Activated CD8-positive, alpha-beta memory T cell treated with anti-CD3 and anti-CD28 coated beads, Interleukin-2, amount 50 U/mL, for 1 hour (primary cell): ENCODE data around the gene RAB43.

ENCODE experiments used
- DNase-seq: peaks from one replicate; pipeline ENCODE4 v3.0.0-alpha.2; 2020; ENCODE audit errors: extremely low read depth

RAB43 gene

DNA sequence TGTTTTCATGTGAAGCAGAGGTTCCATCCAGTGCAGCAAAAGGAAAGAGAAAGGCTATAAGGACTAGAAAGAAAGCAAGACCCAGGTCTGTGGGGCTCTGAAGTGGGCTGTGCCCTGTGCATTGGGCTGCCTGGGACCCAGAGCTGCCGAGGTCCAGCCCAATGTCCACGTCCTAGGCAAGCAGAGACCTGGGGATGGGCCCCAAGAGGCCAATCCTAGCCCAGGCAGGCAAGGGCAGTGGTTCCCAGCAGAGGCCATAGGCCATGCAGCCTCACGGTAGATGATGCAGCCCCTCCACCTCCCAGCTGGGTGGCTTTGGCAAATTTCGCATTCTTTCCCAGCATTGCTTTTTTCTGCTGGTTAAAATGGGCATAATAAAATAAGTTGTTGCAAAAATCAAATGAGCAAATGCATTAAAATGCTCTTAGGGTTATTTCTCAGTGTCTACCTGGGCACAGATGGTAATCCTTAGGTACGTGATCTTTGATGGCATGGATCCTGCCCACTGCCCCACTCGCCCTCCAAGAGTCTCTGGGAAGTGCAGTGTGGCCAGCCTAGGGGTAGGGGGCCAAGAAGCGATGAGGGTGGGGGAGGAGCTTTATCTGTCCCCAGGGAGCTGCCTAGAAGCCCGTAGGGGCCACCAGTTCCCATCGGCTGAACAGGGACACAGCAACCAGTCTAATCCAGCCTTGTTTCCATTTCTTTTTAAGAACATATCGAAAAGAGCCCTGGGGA, 83.3 kb downstream of the RAB43 start:
- no peak for DNase-seq
